Stomach (tissue), 9 donors: ENCODE measurements around the gene DOC2B. TPM values are rescaled to one million over a fixed set of nuclear protein-coding genes. Genes with fewer than 3 reads are reported as not detected.
A peak's percentile ranks its signal among the peaks of the same experiment; 100 is the strongest.

ENCODE experiments used
- DNase-seq, 2 donors: peaks; one replicate each; pipeline versions ENCODE4 v3.0.0 to v3.0.0-alpha.2; 2013 to 2019
- H3K27ac ChIP-seq, 5 donors: fragments of 200-600 bp in 4 of 5; sonication (generic) in 4 of 5; one replicate each; pipeline ENCODE4 v1.5.1; 2013 to 2019; ENCODE audit warnings: mild to moderate bottlenecking in 1 of 5, moderate library complexity in 1 of 5
- H3K27me3 ChIP-seq, 3 donors: fragments of 200-600 bp; sonication (generic); one replicate each; pipeline ENCODE4 v1.5.1; 2017 to 2019; ENCODE audit warnings: mixed run types in 1 of 3
- H3K36me3 ChIP-seq, 4 donors: fragments of 200-600 bp; sonication (generic); 1 replicate in 3 of 4; 2 replicates in 1 of 4; pipeline ENCODE4 v1.5.1; 2016 to 2019
- H3K4me1 ChIP-seq, 4 donors: fragments of 200-600 bp; sonication (generic); one replicate each; pipeline ENCODE4 v1.5.1; 2016 to 2019
- H3K4me3 ChIP-seq, 4 donors: fragments of 200-600 bp; sonication (generic) in 3 of 4; one replicate each; pipeline ENCODE4 v1.5.1; 2016 to 2019; ENCODE audit warnings: mild to moderate bottlenecking in 1 of 4
- H3K9me3 ChIP-seq, 4 donors: fragments of 200-600 bp; sonication (generic); one replicate each; pipeline ENCODE4 v1.5.1; 2016 to 2019
- EP300 ChIP-seq: sonication (generic); formaldehyde crosslinking; IDR thresholded peaks from one replicate; pipeline ENCODE4 v1.6.1; 2017; ENCODE audit warnings: antibody characterized with exemption
- POLR2A ChIP-seq, 4 donors: fragments of 450-650 bp; IDR thresholded peaks; one replicate each; pipeline ENCODE4 v1.6.1; 2016; ENCODE audit warnings: antibody characterized with exemption in 4 of 4, control low read depth in 2 of 4, mild to moderate bottlenecking in 1 of 4, moderate library complexity in 1 of 4
- POLR2AphosphoS5 ChIP-seq, 3 donors: sonication (generic); formaldehyde crosslinking; IDR thresholded peaks; one replicate each; pipeline ENCODE4 v1.6.1; 2016; ENCODE audit warnings: antibody characterized with exemption in 3 of 3
- WGBS, 5 donors: extraction: QIAGEN DNeasy Blood & Tissue Kit in 3 of 5; methylation state at CpG; one replicate each; pipeline versions ENCODE4 v1.1.5 to v1.1.7; 2013 to 2018; 5-methylcytosine and 5-hydroxymethylcytosine counted together
- intact Hi-C: fragments of 100-400 bp; cut with DNase I; formaldehyde crosslinking; loops from one replicate; pipeline ENCODE4 v1.15.1; 2023; ENCODE audit warnings: low total_unique reads
- polyA plus RNA-seq, 3 donors: library from polyadenylated mRNA; stranded (reverse); fragments of 200-250 nt; gene quantifications; one replicate each; pipeline ENCODE4 v1.2.3, GENCODE V29; 2013
- total RNA-seq, 5 donors: library from RNA; depleted of rRNA; stranded (reverse); fragments of >200 nt; gene quantifications; one replicate each; pipeline versions ENCODE4 v1.1.0 to v1.2.3, GENCODE V29; 2014 to 2016
- TF ChIP-seq, protein P1 (sequence below), 7 experiments: fragments of 450-650 bp in 4 of 7; fragments of 200-600 bp in 3 of 7; sonication (generic) in 3 of 7; IDR thresholded peaks; one replicate each; pipeline ENCODE4 v1.5.1; 2016 to 2019; ENCODE audit warnings: antibody characterized with exemption in 7 of 7, control low read depth in 2 of 7, mild to moderate bottlenecking in 1 of 7
- donor health status: healthy with polysubstance abuse.
- donor health status: Bipolar disorder and iron deficiency.
- donor health status: healthy.

The DOC2B gene
- total and polyA plus RNA-seq, 8 donors = 0.45 to 11.7 (median 4.1) TPM

DNA sequence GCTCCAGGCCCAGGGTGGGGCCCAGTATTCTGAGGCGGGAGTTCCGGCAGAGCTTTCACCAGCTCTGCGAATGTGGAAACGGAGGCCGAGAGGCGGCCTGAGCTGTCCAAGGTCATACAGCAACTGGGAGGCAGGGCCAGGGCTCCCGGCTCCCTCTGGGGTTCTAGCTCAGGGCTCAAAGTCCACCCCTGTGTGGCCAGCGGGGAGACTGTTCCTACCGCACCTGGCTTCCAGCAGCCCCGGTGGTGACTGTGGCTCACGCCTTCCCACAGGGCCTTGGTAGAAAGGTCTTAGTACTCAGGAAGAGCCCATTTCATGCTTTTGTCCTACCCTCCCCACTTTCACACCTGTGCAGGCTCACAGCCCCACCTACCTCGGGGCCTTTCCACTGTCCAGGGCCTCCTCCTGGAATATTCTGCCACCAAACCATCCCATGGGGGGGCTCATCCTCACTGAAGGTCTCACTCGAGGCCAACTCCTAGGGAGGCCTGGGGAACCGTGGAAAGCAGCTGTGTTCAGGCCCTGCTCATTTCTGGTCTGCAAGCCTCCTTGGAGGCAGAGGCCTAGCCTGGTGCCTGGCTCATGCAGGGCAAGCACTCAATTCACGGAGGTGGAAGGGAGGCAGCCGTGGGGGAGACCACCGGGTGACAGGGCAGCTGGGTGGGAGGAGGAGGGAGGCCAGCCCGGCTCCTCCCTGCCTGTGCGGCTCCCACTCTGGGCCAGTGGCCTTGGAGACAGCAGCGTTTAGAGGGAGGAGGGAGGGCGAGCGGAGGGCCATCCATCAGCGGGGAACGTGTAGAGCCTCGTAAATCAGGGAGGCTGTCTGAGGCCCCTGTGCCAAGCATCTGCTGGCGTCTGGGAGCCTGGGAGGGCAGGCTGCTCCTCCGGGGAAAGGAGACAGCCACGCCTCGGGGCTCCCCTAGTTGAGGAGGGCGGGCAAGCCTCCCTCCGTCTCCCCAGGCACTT, 12.7 kb upstream of the DOC2B start:
- TF ChIP-seq POLR2A (IDR thresholded peaks at IDR 0.05) = no peak
- no peak for TF ChIP-seq POLR2AphosphoS5 (IDR thresholded peaks at IDR 0.05)
- no peak for TF ChIP-seq EP300
- TF ChIP-seq, protein P1, sequence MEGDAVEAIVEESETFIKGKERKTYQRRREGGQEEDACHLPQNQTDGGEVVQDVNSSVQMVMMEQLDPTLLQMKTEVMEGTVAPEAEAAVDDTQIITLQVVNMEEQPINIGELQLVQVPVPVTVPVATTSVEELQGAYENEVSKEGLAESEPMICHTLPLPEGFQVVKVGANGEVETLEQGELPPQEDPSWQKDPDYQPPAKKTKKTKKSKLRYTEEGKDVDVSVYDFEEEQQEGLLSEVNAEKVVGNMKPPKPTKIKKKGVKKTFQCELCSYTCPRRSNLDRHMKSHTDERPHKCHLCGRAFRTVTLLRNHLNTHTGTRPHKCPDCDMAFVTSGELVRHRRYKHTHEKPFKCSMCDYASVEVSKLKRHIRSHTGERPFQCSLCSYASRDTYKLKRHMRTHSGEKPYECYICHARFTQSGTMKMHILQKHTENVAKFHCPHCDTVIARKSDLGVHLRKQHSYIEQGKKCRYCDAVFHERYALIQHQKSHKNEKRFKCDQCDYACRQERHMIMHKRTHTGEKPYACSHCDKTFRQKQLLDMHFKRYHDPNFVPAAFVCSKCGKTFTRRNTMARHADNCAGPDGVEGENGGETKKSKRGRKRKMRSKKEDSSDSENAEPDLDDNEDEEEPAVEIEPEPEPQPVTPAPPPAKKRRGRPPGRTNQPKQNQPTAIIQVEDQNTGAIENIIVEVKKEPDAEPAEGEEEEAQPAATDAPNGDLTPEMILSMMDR (IDR thresholded peaks at IDR 0.05) = no peak
- Histone ChIP-seq H3K36me3 (no peaks in the 10 kb centered on the region), H3K27me3 (peaks cover 0 to 56% (median 8%) of the 10 kb centered on the region in 3 donors), H3K4me1 (peaks cover 0 to 13% (median 3%) of the 10 kb centered on the region in 4 donors), H3K9me3 (no peaks in the 10 kb centered on the region), H3K4me3 (no peak overlapping the region), H3K27ac (no peak overlapping the region)
- 58 to 66% (median 60%) methylated on average over 29 to 31 of the region's 31 CpGs for WGBS, 5 donors
- intact Hi-C loops = no loop called here
- peak in 1 of 2 donors; percentile 68 for DNase-seq

DNA sequence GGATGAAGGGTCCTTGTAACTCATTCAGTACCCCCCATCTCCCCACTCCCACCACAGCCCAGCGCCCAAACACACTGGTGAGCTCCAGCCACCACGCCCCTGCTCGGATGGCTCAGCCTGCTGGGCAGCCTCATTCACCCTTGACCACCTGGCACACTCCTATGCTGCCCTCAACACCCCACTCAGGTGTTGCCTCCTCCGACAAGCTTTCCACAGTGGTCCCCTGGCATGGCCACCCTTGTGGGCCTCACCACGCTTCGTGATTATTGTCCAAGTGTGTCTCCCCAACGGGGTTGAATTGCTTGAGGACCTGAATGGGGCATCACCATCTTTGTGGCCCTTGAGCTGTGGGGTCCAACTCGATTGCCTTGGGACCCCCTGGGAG, 12.0 kb upstream of the DOC2B start:
- peaks cover 0 to 52% (median 8%) of the 10 kb centered on the region in 3 donors for H3K27me3 ChIP-seq
- TF ChIP-seq, protein P1 (IDR thresholded peaks at IDR 0.05) = no peak
- TF ChIP-seq POLR2AphosphoS5 (IDR thresholded peaks at IDR 0.05) (no peak), EP300 (no peak), POLR2A (IDR thresholded peaks at IDR 0.05) (no peak)
- H3K4me3 ChIP-seq = no peak overlapping the region
- intact Hi-C loops = no loop called here
- no peaks in the 10 kb centered on the region for H3K36me3 ChIP-seq
- DNase-seq = no peak
- 91 to 95% (median 92%) methylated on average over 7 to 8 of the region's 8 CpGs for WGBS, 5 donors
- peaks cover 0 to 8% (median 0%) of the 10 kb centered on the region in 4 donors for H3K4me1 ChIP-seq
- H3K27ac ChIP-seq = no peak overlapping the region
- no peaks in the 10 kb centered on the region for H3K9me3 ChIP-seq

DNA sequence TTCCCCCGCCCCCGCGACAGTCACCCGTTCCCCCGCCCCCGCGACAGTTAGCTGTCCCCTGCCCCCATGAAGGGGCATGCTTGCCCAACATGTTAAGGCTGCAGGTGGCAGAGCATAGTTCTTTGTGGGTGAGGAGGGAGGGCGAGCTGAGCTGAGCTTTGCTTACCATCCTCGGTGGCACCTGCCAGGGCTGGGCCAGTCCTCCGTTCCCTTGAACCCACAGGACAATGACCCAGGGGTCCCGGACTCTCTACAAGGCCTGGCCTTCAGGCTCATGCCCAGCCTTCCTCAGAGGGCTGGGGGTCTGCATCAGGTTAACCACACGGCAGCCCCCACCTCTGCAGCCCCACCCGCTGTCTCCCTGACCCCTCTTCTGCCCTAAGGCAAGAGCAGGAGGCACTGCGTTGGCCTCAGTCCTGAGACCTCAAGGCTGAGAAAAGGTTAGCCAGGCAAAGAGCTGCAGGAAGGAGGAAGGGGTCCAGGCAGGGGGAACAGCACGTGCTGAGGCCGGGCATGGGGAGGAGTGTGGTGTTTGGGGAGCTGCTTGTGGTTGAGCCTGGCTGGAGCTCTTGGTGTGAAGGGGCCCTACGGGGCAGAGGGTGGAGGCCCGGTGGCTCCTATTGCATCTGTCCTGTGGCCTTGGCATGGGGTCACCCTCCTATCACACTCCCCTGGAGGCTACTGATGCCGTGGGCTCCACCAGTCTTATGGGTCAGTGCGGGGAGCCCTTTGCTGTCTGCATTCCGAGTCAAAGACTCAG, 11.4 kb upstream of the DOC2B start:
- 87 to 92% (median 87%) methylated on average over 11 to 20 of the region's 21 CpGs for WGBS, 5 donors
- Histone ChIP-seq H3K27ac (no peak overlapping the region), H3K4me1 (peaks cover 0 to 8% (median 0%) of the 10 kb centered on the region in 4 donors), H3K36me3 (no peaks in the 10 kb centered on the region), H3K4me3 (no peak overlapping the region), H3K9me3 (no peaks in the 10 kb centered on the region), H3K27me3 (peaks cover 0 to 50% (median 7%) of the 10 kb centered on the region in 3 donors)
- intact Hi-C loops = no loop called here
- TF ChIP-seq EP300 (no peak), POLR2AphosphoS5 (IDR thresholded peaks at IDR 0.05) (no peak), POLR2A (IDR thresholded peaks at IDR 0.05) (no peak)
- TF ChIP-seq, protein P1 (IDR thresholded peaks at IDR 0.05) = no peak
- DNase-seq = no peak

DNA sequence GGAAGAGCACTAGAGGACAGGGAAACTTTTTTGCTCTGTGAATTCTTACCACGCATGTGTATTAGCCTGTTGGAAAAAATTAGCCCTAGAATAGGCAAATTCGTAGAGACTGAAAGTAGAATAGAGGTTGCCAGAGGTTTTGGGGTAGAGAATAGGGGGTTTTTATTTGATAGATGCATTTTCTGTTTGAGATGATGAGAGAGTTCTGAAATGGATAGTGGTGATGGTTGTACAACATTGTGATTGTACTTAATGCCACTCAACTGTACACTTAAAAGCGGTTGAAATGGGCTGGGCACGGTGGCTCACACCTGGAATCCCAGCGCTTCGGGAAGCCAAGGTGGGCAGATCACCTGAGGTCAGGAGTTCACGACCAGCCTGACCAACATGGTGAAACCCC, 8.0 kb upstream of the DOC2B start:
- DNase-seq = no peak
- no peaks in the 10 kb centered on the region for H3K9me3 ChIP-seq
- intact Hi-C loops = no loop called here
- H3K4me3 ChIP-seq = no peak overlapping the region
- H3K4me1 ChIP-seq = peaks cover 0 to 3% (median 0%) of the 10 kb centered on the region in 4 donors
- no peak overlapping the region for H3K27ac ChIP-seq
- H3K36me3 ChIP-seq = no peaks in the 10 kb centered on the region
- TF ChIP-seq POLR2AphosphoS5 (IDR thresholded peaks at IDR 0.05) = no peak
- TF ChIP-seq, protein P1 (IDR thresholded peaks at IDR 0.05) = no peak
- TF ChIP-seq POLR2A (IDR thresholded peaks at IDR 0.05) = no peak
- 74 to 87% (median 85%) methylated on average over 7 of the region's 7 CpGs for WGBS, 5 donors
- peaks cover 0 to 27% (median 3%) of the 10 kb centered on the region in 3 donors for H3K27me3 ChIP-seq
